HG03575 (cell line): ENCODE results near the gene IP6K3.

ENCODE experiments used
- ATAC-seq: cut with Tn5 transposase; IDR thresholded peaks from one replicate; pipeline ENCODE4 v1.9.1; 2021; ENCODE audit not compliant: unreplicated experiment, insufficient number of reproducible peaks, low FRiP score; ENCODE audit errors: extremely low read depth

Gene IP6K3

DNA sequence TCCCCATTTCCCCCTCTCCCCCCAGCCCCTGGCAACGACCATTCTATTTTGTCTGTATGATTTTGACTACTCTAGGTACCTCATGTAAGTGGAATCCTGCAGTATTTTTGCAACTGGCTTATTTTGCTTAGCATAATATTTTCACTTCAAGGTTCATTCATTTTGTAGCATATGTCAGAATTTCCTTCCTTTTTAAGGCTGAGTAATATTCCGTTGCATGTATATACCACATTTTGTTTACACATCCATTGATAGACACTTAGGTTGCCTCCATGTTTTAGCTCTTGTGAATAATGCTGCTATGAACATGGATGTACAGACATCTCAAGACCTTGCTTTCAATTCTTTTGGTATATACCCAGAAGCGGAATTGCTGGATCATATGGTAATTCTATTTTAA lies 33.8 kb downstream of the IP6K3 start:
- no peak for ATAC-seq

DNA sequence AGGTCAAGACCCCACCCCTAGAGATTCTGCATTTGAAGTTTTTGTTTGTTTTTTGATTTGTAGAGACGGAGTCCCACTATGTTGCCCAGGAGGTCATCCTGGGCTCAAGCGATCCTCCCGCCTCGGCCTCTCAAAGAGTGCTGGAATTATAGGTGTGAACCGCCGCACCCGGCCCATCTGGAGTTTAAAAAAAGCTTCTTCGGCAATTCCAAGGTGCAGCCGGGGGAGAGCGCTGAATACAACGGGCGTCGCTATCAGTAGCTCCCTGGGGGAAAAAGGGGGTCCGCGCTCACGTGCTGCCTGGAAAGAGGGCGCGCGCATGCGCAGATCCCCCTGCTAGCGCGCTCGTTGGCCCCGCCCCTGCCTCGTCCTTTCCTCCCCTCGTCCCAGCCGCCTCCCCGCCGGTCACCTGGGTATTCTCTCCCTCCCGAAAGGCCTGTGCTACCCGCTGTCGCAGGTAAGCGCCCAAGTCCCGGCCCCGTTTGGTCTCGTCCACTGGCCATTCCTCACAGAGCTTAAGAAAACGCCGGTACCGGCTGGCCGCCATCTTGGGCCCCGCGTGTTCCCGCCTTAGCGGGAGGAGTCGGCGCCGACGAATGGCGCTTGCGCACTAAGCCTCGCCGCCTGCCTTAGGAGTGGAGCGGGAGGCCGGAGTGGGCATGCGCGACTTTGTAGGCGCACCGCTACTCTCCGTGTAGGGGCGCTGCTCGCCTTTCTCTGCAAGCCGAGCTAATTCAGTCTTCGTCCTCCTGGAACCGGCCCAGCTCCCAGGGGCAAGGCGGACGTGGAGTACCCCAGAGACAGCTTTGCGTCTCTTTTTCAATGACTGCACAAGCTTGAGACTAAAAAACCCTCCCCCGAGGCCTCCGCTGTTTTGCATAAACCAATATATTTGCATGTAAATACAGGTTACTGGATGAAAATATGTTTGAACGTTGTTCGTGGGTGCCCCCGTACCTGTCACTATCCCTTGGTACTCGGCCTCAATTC lies 35.3 kb downstream of the IP6K3 start, which contains the start of gene UQCC2:
Gene UQCC2 (minus strand): TSS at position 561 of the 990 bp plus-strand sequence. CDS start 14 bp downstream, at position 547.
- no peak for ATAC-seq

DNA sequence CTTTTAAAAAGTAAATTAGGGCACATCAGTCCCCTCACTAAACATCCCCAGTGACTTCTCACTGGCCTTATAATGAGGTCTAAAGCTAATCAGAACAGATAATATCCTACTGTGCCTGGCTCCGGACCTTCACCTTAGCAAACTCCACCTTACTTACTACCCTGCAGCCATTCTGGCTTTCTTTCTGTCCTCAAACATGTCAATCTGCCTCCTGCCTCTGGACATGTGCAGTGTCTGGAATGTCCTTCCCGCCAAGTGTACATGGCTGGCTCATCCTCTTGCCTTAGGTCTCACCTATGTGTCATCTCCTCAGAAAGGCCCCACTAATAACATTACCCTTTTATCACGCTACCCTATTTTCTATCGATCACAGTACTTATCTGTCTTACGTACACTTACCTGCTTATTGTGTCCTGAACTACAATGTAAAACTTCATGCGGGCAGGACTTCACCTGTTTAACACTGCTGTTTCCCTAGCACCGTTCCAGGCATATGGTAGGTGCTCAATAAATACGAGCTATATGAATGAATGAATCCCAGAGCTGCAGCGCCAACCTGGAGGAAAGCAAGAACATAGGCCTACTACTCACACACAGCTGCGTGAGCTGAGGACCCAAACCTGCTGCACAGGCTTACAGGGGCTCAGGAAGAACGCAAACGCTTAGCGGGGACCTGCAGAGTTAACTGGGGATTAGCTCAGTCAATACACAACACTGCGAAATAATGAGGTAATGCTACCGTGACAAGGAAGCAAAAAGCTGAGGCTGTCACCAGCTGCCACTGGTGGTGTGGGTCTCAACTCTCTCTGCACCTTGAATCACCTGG lies 36.2 kb downstream of the IP6K3 start:
- ATAC-seq, result no peak

DNA sequence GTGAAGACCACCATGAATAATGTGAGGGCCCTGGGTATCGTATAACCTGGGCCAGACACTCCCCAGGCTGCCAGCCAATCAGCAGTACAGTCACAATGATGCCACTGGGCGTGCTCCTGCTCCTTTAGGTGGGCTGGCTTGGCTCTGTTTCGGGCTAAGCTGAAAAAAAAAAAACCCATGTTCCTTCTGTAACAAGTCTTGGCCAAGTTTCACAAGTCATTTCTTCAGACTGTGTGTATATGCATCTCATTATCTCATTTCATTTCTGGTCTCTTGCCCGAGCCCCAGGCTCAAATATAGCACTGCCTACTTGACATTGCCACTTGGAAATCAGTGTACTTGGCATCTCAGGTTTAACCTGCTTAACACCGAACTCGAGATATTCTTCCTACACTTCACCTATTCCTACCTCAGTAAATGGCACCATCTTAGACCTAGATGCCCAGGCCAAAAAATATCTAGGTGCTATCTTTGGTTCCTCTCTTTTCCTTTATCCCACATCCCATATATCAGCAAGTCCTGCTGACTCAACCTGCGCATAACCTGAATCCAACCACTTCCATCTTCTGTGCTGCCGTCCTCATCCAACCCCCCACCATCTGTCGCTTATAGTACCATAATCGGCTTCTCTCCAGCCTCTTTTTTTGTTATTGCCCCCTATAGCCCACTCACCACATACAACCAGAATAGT lies 37.0 kb downstream of the IP6K3 start:
- no peak for ATAC-seq

DNA sequence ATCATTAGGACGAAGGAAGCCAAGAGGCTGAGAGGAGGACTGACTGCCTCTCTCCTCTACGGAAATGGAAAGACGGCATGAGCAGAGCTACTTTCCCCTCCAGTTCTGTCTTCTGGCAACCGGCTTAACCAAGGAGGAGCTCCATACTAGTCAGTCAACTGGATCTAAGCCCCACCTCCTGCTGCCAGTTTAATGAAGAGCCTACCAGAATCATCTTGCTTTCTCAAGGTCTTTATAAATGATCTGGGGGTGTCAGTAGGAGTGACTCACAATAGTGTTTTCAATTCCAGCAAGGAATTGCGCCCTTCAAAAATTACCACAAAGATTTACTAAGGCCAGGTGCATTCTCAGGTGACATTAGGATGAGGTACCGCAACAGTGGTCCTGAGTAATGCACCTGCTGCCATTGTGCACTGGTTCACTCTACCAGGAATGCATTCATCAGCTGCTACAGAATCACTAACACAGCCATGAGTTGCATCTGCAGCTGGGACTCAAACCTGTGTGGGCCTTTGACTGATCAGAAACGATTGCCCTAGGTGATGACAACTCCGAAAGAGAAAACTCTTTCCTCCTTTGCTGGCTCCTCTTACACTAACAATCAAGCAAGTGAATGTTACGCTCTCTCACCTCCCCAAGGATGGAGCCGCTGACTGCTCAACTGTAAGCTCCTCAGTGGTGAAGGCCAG lies 38.0 kb downstream of the IP6K3 start:
- ATAC-seq, result no peak

DNA sequence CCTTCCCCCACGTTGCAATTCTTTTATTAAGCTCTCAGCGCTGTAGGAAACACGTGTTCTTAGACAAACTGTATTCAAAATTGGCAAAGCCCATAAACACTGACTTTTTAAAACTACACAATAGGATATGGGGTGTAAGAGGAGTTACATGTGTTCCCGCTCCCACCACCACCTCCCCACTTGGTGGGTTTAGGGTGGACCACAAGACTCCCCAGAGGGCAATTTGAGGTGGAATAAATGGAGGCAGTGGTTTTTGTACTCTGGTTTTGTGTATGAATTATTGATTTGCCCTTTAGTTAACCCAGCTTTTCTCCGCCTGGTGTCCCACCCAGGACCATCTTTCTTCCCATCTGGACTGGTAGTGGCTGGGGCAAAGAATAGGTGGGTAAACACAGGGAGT lies 38.9 kb downstream of the IP6K3 start:
- ATAC-seq, result no peak

DNA sequence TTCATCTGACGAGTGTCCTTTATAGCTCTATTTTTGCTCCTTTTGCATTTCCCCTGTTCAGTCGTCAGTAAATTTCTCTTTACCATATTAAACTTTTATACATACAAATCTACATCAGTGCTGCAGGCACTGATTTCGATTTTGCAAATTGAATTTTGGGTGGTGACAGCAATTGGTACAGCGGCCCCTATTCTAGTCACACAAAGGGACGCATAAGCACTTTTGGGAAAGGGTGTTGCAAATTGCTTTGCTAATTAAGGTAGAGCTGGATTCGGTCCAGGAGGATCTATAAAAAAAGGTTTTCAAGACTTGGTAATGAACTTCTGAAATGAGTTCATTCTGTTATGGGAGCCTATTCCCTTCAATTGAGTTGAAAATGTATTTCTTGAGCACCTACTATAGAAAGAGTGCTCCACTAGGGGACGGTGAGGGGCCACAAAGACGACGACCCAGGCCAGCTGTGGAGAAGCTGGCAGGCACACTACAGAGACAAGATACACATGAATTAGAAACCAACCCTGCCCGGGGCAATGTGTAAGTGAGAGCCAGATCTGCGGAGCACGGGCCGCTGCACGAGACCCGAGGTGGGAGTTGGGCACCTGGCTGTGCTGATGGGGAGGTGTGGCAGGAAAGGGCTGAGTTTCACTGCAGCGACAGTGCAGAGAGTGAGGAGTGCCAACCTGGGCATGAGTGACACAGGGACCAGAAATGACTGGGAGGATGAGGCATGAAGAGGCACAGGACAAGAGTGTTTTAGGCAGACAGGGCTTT lies 40.6 kb downstream of the IP6K3 start:
- ATAC-seq, result no peak

DNA sequence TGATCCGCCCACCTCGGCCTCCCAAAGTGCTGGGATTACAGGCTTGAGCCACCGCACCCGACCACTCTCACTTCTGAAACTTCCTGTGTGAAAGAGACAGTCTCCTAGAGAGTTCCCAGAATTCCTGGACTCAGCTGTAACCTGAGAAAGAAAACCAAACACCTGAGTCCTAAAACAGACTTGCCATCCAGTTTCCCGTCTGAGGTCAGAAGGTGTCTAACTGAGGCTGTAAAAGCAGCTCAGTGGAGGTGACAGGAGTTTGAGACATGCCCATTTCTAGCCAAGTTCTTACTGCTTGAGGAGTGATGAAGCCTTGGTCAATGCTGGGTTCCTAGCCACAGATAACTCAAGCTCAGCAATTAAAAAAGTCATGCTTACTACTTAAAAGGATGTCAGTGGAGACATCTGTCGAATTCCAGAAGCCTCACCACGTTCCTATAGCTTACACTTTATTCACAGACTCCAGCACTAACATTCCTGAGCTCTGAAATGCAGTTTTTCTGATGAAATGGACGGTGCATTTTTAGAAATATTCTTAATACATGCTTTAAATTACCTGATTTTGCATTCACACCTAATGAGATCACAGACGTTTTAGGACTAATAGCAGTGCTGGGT lies 41.3 kb downstream of the IP6K3 start:
- ATAC-seq, result no peak

DNA sequence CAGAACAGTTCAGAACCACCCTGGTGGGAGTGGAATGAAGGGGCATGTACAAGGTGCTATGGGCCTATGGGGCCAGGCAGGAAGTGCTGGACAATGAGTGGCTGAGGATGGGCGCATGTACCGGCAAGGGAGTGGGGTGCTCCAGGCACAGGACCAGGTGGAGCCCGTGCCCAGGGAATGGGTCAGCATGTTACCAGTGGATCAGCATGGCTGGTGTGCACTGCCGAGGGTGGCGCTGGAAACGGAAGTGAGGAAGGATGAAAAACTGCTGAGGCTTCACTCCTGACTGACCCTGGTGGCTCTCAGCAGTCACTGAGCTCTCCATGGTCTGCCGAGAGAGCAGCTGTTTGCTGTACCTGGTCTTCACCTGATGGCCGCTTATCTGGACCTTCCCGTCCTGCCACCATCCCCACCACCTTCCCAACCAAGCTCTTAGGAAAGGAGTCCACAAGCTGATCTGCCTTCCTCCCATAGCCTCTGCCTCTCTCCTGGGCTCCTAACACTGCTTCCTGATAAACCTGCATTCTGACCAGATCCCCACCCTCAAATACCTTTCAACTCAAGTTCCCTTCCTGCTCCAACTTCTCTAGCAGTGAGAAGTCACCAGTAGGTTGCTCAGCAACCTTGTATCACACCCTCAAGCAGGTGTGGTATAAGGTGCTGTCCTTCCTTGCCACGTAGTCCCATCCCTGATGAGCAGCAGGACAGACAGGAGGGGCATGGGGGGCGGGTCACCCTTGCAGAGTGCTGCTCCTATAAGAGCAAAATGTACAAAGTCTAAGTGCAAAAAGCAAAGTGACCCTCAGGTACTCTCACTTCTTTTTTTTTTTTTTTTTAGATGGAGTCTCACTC lies 42.3 kb downstream of the IP6K3 start:
- ATAC-seq, result no peak

DNA sequence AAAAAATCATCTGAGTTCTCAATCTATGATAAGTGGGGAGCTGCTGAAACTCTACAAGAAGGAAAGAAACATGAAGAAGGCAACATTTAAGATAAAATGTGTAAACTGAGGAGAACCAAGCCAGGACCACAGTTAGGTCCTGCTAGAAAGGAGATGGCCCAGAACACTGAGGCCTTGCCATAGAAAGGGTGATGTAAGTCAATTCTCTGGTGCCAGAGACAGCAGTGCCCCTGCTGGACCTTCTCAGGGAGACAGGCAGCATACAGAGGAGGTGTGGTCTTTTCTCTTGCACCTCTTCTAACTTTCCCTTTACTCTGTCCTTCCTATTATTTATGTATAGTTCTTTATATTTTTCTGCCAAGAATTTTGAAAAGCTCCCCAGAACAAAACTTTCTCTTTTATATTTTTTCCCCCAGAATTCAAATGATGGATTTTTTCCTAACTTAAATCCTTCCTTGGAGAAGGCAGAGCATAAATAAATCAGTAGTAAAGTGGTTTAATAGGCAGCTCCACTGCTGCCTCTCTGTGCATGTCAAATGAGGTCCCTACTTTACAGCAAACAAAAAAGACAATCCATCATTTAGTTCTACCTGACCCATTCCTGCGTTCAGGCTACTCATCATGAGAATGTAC lies 44.2 kb downstream of the IP6K3 start:
- ATAC-seq, result no peak

DNA sequence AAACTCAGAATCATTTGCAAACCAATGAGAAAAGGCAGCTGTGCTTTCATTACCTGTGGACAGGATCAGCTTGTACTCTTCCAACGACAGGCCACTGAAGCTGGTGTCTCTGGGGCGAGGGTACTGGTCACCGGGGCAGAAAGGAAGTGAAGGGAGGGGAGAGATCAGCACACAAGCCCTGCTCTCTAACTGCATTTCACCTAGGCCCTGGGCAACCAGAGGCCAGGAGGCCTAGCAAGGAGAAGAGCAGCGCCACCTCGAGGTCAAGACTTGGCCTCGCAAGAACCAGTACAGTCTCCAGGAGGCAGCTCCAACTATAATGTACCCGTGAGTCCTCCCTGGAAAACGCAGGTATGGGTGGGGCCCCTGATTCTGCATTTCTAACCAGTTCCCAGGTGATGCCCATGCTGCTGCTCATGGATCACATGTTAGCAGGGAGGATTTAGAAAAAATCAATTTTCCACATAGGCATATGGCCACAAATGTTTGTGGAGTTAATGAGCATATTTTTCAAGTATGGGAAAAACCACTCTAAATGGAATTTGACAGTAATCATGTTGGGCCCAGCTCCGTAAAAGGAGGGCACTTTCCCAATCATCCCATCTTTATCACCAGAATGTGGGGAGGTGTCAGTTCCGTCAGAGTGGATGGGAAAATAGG lies 46.2 kb downstream of the IP6K3 start:
- no peak for ATAC-seq

DNA sequence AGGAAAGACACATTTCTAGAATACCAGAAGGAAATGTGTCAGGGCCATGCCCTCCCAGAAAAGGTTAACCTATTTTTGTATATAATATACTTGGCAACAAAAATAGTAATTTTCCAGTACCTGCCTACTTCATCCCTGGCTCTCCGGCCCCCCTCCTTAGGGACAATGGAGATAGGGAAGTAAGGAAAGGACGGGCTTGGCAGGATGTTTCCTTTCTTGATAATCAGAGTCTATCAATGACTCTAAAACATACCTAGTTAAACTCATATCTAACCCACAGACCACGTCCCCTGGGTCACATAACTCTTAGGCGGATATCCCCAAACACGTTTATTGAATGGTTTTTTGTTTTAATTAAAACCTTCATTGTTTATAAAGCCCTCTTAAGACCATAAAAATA lies 47.0 kb downstream of the IP6K3 start:
- ATAC-seq, result no peak

DNA sequence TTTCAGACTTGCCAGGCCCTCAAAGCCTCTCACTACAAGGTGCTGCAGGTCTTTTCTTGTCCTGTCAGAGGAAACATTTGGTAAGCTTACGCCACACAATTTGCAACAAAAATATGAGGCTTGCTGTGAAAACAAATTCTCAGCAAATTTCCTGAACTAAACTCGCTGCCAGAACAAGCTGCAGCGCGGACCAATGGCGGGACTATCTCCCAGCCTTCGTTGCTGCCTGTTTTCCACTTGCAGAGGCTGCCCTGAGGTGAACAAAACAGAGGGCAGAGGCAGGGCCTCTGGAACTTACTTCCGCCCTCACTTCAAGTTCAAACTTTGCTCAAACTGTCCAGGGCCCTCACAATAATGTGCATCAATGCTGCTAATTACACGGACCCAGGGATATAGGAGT lies 47.6 kb downstream of the IP6K3 start:
- ATAC-seq, result no peak

DNA sequence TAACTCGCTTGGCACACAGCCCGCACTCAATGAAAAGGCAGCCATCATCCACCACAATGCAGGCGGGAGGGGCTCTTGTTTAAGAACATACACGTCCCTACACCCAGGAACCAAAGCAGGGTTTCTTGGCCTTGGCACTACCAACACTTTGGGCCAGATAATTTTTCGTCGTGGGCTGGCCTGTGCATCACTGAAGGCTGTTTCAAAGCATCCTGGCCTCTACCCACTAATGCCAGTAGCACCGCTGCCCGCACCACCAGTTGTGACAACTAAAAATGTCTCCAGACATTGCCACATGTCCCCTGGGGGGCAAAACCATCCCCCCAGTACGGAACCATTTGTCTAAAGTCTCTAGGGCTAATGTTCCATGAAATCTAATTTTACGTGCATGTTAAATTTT lies 48.2 kb downstream of the IP6K3 start:
- no peak for ATAC-seq

DNA sequence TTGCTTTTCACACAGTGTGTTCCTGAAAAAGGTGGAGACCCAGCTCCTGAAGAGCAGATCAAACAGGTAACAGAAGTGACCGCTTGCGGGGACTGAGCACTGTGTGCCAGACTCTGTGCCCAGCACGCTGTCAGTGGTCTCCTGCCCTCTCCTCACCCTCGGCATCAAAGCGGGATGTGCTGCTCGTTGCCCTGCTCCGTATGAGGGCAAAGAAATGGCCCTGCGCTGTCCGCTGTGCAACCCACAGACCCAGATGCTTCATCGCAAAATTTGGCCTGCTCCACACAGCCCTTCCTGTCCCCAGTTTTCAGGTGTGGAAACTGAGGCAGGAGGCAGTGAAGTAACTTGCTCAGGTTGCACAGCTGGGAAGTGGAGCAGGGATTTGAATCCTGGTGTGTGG lies 48.9 kb downstream of the IP6K3 start:
- no peak for ATAC-seq
